Muscle of back (tissue), 11 donors: ENCODE results near the gene FER1L5. TPM values are rescaled to one million over a fixed set of nuclear protein-coding genes. Genes with fewer than 3 reads are reported as not detected.
"Not testable (repeated sequence)": the region's sequence is repeated elsewhere in the genome, so short reads cannot be mapped to it uniquely, and the experiment has no call there.

Experiments
- DNase-seq, 3 donors: peaks; one replicate each; pipeline versions ENCODE4 v3.0.0 to v3.0.0-alpha.2; 2013
- polyA plus RNA-seq, 10 donors: library from polyadenylated mRNA; unstranded; fragments of 120-200 nt; gene quantifications; one replicate each; pipeline ENCODE4 v1.2.1, GENCODE V29; 2013; ENCODE audit not compliant: insufficient read length in 10 of 10

The FER1L5 gene
- polyA plus RNA-seq, 10 donors, result 0.26 to 2.7 (median 0.80) TPM

DNA sequence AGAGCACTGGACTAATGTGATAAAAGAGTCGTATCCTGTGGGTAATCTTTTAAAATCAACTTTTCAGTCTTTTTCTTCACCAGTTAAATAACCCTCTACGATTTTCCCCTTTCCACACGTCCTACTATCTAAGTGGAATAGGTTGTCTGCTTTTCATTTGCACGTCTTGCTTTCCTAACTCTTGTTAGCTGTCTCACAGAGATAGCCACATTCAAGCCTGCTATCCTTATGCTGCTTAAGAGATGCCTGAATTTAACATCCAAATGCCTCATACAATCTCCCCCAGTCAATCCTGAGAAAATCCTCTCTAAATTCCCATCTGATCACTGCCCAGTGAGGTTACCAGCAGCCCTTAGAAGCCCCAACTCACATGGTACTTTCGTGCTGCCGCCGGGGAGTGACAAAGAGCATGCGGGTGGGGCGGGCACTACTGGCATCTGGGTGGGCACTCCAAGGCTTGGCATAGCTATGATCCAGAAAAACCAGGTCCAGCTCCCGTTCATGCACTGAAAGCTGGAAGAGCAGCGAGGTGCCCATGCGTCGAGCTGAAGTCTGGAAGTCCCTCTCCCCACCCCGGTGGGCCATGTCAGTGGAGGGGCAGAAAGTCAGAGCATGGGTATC is 5.9 kb upstream of the FER1L5 start:
- DNase-seq, result peak in 1 of 3 donors; percentile 3

DNA sequence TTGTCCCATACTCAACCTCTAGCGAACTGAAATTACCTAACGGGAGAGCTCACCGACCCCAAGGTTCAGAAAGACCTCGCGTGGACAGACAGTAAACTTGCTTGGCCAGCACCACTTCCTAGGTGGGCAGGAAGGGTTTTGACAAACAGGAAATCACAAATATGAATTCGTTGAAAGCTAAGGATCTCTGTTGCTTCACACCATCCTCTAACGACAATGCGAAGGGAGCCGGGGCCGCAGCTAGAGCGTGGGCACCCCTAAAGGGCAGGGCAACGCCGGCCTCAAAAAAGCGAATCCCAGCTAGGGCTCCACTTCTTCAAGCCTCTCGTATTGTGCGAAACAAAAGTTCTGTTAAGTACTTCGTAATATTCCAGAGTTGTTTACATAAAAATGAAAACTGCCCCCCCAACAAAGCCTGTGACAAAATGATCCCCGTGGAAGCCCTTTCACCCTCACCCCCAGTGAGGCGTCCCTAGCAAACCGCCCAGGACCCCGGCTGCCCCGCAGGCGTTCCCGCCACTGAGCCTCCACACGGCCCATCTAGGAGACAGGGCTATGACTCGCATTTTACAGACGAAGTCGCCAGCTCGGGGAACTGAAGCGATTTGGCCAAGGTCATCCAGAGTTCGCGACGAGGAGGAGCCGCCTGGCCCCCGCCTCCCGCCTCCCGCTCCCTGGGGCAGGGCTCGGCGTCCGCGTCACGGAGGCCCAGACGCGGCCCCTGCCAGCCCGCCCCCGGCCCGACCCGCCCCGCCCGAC is 5.0 kb upstream of the FER1L5 start:
- DNase-seq, result peak; percentile 56 to 86 (median 86)

DNA sequence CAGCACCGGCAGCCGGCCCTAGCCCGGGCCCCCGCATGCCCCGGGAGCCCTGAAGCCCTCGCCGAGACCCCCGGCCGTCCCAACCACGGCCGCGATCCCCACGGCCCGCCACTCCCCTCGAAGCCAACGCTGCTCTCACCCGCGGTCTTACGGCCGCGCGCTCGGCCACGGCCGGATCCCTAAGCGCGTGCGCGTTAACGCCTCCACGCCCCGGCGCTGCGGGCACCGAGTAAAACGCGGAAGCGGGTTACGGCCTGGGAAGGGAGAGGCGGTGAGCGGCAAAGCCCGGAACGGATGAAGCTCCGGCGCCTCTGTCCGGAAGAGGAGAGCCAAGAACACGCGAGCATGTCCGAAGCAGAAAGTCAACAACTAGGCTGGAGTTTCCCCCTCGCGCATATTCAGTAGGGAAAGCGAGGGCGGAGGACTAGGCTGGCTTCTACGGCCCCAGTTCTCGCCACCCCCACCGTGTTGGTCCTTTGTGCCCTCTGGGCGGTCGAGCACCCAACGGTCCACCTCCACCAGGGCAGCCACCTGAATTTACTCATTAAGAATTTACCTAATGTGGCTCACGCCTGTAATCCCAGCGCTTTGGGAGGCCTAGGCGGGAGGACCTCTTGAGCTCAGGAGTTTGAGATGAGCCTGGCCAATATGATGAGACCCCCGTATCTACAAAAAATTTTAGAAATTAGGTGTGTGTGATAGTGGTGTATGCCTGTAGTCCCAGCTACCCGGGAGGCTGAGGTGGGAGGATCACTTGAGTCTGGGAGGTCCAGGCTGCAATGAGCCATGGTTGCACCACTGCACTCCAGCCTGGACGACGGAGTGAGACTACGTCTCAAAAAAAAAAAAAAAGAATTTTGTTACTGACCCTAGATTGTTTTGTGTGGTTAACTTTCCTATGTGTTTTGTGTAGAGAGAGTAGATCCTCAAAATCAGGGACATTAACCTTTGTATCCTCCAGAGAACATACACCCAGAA is 4.1 kb upstream of the FER1L5 start, which contains the start of gene KANSL3:
KANSL3 (minus strand) TSS at position 169 of the 978 bp plus-strand sequence. CDS start 1,177 bp downstream, outside the sequence.
- DNase-seq, result peak; percentile 93 to 98 (median 98)

- DNase-seq, result no peak
Measured at GRCh38 chr2:96647681-96648080, 5.1 kb downstream of the FER1L5 start.

- DNase-seq, result no peak
Measured at GRCh38 chr2:96648306-96648930, 5.9 kb downstream of the FER1L5 start.

- no peak for DNase-seq
Measured at GRCh38 chr2:96649342-96649741, 6.8 kb downstream of the FER1L5 start.

GRCh38 chr2:96651793-96652192 is 9.2 kb downstream of the FER1L5 start:
- DNase-seq, result no peak

DNA sequence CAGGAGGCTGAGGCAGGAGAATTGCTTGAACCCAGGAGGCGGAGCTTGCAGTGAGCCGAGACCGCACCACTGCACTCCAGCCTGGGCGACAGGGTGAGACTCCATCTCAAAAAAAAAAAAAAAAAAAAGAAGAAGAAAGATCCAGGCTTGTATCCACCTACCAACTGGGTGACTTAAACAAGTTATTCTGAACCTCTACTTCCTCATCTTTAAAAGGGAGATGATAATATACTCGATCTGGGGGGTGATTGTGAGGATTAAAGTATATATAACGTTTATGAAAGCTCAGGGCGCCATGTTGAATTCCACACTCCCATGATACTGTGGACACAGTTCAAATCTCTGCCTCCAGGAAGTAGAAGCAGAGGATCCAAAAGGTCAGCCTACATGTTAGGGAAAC is 12.2 kb downstream of the FER1L5 start:
- not testable (repeated sequence) for DNase-seq

DNA sequence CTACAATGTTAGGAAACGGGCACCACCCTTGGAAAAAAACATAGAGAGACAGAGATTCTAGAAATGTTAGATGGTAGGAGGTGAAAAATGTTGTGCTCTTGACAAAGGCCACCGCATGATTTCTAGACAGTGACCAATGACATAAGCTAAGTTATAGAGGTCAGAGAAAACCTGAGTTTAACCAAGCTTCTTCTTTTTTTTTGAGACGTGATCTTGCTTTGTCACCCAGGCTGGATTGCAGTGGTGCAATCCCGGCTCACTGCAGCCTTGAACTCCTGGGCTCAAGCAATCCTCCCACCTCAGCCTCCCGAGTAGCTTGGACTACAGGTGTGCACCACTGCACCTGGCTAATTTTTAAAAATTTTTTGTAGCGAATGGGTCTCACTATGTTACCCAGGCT is 13.0 kb downstream of the FER1L5 start:
- DNase-seq, result no peak

DNA sequence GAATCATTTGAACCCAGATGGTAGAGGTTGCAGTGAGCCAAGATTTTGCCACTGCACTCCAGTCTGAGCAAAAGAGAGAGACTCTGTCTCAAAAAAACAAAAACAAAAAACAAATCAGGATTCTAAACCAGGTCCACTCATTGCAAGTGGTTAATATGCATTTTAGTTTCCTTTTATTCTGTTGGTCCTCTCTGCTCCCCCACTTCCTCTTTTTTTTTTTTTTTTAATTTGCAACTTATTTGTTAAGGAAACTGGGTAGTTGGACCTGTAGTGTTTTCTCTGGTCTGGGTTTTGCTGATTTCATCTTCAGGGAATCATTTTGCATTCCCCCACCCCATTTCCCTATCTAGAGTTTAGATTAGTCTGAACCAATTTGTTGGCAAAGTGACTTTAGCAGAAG is 14.0 kb downstream of the FER1L5 start:
- no peak for DNase-seq

GRCh38 chr2:96661324-96661723 is 18.8 kb downstream of the FER1L5 start:
- DNase-seq, result no peak

GRCh38 chr2:96662360-96662759 is 19.8 kb downstream of the FER1L5 start:
- no peak for DNase-seq

DNA sequence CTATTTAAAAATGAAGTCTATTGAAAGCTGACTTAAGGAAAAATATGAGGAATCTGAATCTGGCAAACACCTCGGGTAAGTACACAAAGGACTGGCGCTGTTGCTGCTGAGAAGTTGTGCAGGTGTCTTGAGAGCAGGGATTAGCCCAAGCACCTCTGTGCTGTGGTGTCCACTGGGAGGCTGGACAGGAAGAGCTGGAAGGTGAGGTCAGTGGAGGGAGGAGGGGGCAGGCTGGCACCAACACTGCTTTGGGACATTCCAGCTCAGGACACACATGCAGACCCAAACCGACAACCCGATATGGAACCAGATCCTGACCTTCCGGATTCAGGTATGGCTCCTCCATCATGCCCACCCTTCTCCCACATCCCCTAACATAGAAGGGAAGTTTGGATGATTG is 20.6 kb downstream of the FER1L5 start:
- no peak for DNase-seq

DNA sequence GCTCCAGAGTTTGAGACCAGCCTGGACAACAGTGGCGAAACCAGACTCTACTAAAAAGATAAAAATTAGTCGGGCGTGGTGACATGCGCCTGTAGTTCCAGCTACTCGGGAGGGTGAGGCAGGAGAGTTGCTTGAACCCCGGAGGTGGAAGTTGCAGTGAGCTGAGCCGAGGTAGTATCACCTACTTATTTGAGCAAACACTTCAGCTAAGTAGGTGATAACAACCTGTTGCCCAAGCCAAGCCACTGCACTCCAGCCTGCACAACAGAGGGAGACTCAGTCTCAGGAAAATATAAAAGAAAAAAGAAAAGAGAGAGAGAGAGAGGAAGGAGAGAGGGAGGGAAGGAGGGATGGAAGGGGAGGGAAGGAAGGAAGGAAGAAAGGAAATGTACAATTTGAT is 21.3 kb downstream of the FER1L5 start:
- DNase-seq, result no peak

DNA sequence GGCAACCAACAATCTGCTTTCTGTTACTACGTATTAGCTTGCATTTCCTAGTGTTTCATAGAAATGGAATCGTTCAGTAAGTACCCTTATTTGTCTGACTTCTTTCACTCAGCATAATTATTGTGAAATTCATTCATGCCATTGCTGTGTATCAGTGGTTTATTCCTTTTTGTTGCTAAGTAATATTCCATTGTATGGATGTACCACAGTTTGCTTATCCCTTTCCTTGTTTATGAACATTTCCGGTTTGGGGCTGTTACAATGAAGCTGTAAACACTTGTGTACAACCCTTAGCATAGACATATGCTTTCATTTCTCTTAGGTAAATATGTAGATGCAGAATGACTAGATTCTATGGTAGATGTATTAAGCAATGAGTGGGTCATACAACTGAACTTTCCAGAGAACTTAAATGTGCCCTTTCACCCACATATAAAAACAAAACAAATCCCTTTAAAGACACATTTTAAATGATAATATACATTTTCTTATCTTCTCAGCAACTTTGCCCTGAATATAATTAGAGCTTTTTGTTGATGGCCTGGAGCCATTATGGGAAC is 21.9 kb downstream of the FER1L5 start:
- no peak for DNase-seq

DNA sequence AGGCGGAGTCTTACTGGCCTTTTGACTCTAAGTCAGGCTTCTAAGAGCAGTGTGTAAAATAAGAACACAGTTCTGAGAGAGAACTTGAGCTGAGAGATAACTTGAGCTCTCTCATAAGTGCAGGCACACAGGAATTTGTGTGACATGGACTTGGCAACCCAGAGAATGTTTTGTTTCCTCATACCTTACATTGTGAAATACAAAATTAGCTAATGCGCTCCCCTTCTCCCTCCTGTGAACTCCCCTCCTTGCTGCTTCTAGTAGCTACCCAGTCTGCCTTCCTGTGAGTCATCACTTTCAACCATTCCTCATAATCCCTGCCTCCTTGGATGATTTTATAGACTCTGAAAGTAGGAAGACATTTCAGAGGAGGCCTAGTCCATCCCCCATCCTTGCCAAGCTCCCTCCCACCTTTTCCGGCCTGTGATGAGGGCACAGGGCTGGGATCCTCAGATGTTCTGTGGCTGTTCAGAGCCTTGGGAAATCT is 22.6 kb downstream of the FER1L5 start:
- DNase-seq, result peak in 1 of 3 donors; percentile 93

DNA sequence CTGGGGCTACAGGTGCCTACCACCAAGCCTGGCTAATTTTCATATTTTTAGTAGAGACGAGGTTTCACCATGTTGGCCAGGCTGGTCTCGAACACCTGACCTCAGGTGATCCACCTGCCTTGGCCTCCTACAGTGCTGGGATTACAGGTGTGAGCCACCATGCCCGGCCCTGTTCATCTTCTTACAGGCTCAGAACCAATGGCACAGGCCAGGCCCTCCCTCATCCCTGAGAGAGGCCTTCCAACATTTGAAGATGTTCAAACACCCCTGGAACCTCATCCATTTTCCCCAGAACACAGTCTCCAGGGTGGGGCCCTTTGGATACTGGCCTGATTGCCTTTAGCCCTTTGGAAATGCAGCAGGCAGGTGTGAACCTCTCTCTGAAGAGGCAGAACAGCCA is 23.2 kb downstream of the FER1L5 start:
- not testable (repeated sequence) for DNase-seq

GRCh38 chr2:96668771-96669170 is 26.2 kb downstream of the FER1L5 start:
- no peak for DNase-seq

GRCh38 chr2:96669539-96670215 is 27.1 kb downstream of the FER1L5 start:
- DNase-seq, result no peak

DNA sequence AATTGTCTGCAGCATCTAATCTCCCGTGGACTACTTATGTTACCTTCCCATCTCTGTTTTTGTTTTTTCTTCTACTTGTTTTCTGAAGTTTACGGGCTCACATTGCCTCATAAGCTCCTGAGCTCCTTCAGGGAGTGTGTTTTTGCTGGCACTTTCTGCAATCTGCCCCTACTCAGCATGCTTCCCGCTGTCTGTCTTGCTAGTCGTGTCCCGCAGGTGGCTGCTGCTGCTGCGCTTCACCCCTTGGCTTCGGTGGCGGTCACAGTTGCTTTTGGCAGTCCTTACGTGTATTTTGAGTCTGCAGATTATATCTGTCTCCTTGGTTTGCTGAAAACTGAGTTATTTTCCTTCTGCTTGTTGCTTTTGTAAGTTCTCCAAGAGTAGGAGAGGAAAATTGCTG is 37.3 kb downstream of the FER1L5 start:
- no peak for DNase-seq
